Ureter (tissue), 1 donor: ENCODE data around the gene ZGPAT. TPM values are rescaled to one million over a fixed set of nuclear protein-coding genes. Genes with fewer than 3 reads are reported as not detected.

ENCODE experiments used
- DNase-seq: peaks from one replicate; pipeline ENCODE4 v3.0.0-alpha.2; 2020; ENCODE audit warnings: low spot score
- total RNA-seq: library from RNA; stranded (reverse); gene quantifications from one replicate; pipeline ENCODE4 v1.2.4, GENCODE V29; 2023
- donor health status: DM: yes; HTN: yes; CAD: no.

The ZGPAT gene
- total RNA-seq, 1 donor from 2014 or later, result 29.4 TPM

DNA sequence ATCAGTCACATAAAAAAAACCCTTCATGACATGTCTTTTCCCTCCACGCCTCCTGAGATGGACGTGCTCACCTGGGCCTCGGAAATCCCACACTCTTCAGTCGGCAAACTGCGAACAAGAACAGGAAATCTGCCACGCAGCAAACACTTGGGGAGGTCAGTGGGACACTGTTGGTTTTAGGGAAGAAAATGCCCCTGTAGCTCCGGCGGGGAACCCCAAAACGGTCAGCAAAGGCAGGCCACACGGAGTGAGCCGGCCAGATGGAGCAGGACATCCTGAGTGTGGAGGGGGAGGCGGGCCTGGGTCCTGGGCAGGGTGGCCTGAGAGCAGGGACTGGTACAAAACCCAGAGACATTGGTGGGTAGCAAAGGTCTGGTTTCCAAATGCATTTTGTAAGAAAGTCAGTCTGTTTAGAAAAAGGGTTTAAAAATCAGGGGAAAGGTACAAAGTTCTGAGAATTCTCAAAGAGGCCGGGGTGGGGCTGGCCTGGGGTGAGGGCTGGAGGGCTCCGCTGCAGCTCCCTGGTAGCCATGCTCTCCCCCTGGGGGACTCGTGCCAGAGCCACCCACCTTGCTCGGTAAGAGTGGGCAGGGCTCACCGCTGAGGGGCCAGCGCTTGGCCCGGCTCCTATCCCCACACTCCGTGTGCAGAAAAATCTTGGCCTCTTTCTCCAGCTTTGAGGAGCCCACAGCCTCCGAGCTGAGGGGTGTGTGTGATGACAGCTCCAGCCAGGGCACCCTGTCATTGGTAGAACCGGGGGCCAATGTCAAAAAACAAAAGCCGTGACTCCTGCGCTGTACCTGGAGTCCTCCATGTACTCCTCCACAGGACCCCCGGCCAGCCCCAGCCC lies 37.0 kb downstream of the ZGPAT start:
- no peak for DNase-seq

DNA sequence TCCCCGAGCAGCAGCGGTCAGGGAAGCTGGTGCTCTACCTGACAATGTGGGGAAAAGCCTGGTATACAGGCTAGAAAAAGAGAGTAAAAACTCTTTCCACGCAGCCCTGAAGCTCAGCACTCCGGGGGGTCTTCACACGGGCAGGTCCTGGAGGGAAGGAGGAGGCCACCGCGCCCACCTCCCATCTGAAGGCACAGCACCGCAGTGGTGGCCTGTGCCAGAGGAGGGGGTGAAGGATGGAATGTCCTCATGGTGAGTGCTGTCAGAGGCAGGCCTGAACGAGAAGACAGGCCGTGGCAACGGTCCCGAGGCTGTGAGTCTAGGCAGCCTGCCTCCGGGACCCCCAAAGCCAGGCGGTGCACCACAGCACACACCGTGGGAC lies 37.6 kb downstream of the ZGPAT start:
- no peak for DNase-seq

DNA sequence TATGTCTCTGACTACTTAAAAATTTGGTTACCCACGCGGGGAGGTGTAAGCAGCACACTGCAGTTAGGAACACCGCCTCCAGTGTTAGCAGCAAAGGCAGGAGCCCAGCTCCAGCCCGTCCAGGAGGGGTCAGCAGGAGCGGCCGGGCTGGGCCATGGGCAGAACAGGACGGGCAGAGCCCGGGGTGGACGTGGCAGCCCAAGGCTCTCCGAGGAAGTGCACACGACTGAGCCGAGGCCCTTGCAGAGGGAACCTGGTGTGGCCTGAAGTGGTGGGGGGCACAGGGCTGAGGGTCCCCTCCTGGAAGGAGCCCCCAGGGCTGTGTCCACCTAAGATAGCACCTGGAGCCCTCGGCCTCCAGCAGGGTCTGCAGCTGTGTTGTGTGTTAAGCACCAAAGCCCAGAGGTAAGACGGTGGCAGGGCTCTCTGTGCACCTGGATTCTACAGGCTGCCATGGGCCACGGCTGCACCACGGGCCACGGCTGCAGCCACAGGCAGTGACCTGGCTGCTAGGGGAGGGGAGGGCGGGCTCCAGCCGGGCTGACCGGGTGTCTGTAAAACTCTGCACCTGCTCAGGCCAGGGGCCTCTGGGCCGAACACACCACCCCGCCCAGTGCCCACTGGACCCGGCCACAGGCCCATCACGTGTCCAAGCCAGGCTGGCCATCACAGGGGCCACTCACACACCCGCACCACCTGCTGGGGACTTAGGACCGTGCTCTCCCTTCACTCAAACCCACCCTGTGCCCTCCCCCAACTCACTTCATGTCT lies 38.3 kb downstream of the ZGPAT start:
- no peak for DNase-seq

DNA sequence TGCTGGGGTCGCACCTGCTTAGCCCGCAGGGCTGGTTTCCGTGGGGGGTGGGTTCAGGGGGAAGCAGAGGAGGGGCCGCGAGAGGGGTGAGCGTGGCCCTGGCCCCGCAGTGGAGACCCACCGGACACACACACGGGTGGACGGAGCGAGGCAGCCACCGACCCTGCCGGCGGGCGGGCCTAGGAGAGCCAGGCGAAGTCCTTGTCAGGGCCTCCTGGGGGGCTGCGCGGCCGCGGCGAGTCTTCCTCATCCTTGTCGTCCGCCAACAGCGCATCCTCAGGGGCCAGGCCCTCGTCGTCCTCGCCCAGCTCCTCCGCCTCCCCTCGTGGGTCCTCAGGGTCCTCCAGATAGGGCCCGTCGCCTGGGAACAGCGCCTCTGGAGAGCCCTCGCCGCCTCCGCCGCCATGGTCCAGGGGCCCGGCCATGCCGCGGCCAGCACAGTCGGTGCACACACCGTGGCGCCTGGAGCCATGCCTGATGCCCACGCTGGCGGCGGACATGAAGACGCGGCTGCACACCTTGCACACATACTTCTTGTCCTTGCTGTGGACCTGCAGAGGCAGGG lies 39.0 kb downstream of the ZGPAT start:
- no peak for DNase-seq

DNA sequence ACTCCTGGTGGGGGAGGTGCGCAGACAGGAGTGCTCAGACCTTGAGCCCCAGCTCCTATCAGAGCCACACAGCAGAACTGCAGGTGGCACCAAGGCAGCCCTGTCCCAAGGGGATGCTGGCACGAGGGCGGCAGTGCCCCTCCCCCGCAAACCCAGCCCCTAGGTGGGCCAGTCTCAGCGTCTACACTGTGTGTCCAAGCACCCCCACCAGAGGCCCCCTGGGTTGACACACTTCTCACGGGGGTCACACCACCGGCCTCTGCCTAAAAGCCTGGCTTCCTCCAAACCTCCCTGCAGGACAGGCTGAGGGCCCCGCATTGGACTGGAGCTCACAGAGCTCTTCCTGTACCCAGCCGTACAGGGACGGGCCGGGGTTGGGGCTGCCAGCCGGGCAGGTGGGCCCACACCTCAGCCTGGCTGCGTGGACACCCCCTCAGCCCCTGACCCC lies 39.8 kb downstream of the ZGPAT start:
- no peak for DNase-seq

DNA sequence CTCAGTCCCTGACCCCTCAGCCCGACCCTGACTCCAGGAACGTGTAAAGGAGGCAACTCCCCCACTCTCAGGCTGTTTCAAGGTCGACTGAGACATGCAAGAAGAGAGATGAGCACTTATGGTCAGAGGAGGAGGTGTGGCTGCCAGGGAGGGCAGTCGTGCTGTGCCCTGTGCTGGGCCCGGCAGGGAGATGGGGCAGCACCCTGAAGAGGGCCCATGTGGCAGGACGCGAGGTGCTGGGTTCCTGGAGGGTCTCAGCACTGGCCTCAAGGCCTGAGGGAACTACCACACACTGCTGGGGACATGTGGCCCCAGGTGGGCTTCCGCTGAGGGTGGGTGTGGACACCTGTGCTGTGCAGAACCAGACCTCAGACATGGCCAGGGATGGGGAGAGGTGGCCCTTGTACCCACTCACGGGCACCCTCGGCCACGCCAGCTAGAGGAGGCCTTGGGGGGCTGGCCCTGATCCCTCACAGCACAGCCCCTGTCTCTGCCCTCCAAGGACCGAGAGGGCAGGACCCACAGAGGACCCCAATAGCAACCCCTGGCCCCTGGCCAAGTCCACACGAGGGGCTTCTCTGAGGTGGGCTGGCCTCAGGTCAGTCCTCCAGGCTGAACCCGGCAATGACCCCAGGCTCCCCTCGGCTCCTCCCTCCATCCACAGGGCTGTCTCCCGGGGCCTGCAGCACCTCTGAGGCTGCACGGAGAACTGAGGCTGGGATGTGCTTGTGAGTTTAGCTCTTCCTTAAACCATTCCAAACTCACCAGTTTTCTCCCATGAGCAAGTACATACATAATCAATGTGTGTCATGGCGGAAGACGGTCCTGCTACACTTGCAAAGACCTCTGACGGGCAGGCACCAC lies 40.5 kb downstream of the ZGPAT start:
- no peak for DNase-seq

DNA sequence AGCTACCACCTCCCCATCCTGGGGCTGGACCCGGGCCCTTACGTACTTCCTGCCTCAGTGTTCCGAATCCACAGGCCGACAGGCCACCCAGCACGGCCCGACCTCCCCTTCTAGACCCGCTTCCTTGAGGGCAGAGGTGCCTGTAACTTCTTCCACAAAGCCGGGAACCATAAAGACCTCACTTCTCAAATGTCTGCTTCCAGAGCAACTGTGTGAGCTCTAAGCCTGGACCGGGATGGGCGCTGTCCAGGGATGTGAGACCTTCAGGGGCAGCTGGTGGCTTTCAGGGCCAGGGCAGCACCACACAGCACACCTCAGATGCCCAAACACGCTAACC lies 41.1 kb downstream of the ZGPAT start:
- DNase-seq, result no peak

DNA sequence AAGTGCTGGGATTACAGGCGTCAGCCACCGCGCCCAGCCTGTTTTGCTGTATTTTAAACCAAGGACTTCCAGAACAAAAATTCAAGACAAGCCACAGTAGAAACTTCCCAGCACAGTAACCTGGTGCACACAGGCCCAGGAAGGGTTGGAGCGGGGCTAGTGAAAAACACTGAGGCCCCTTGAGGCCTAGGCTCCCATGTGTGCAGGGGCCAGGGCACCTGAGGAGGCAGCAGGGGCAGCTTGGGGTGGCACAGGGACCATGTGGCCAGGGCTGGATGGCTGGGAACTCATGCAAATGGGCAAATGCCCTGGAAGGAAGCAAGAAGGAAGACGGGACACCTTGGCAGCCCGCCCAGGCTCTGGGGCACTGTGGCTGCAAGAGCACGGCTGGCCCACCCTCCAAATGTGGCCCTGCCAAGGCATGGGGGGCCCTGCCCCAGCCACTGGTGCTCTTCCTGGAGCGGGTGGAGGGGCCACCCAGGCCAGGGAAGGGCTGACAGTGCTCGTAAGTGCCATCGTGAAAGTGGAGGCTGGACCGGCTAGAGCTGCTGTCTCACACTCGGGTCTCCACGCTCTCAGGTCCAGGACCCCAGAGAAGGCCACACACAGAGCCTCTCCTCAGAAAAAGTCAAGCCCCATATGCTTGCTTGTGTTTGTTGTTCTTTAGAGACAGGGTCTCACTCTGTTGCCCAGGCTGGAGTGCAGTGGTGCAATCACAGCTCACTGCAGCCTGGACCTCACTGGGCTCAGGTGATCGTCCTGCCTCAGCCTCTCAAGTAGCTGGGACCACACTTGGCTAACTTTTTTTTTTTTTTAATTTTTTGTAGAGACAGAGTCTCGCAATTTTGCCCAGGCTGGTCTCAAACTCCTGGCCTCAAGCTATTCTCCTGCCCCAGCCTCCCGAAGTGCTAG lies 42.0 kb downstream of the ZGPAT start:
- no peak for DNase-seq

DNA sequence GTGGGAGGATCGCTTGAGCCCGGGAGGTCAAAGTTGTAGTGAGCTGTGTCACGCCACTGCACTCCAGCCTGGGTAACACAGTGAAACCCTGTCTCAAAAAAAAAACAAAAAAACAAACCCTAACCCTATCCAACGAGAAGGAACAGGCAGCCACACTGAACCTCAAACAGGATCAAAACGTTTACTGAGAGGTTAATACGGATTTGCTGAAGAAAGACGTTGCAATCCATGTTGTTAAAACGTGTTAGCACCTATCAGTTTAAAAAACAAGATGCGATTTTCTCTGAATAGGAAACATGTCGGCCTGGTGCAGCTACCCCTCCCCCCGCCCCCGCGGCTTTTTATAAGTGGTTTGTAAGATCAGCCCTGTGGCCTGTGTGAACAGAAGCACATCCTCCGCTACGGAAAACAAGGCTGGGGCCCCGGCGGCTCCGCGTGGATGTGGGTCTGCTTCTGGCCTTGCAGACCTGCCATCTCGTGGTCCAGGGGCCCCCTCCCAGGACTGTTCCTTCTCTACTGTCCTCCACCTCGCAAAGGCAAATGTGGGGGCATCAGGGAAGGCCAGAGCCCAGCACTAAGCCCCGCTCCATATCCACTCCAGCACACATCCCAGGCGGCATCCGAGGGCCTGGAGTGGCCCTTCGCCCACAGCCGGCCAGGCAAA lies 43.1 kb downstream of the ZGPAT start:
- no peak for DNase-seq

DNA sequence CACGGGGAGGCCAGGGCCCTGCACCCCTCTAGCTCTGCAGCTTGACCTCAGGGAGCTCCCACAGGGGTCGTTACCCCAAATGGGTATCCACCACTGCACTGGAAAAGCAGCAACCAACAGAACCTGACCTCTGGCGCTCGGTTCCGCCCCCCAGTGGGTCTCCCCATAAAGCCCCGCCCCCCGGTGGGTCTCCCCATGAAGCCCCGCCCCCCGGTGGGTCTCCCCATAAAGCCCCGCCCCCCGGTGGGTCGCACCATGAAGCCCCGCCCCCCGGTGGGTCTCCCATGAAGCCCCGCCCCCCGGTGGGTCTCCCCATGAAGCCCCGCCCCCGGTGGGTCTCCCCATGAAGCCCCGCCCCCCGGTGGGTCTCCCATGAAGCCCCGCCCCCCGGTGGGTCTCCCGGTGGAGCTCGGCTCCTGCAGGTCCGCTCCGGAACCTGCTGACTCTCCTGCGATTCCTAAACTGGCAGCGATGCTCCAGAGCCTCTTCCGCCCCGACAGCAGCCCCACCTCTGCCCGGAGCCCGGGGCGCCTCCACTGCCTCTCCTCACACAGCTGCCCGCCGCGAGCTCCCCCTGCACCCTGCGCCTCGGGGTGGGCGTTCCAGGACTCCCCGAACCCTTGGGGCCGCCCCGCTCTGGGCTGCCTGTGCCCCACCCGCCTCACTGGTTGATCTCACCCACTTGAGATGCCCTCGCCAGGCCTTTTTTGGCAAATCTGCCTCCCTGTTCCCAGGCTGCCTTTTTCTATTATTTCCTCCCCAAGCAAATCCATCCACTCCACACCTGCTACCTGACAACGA lies 43.8 kb downstream of the ZGPAT start:
- DNase-seq, result no peak

DNA sequence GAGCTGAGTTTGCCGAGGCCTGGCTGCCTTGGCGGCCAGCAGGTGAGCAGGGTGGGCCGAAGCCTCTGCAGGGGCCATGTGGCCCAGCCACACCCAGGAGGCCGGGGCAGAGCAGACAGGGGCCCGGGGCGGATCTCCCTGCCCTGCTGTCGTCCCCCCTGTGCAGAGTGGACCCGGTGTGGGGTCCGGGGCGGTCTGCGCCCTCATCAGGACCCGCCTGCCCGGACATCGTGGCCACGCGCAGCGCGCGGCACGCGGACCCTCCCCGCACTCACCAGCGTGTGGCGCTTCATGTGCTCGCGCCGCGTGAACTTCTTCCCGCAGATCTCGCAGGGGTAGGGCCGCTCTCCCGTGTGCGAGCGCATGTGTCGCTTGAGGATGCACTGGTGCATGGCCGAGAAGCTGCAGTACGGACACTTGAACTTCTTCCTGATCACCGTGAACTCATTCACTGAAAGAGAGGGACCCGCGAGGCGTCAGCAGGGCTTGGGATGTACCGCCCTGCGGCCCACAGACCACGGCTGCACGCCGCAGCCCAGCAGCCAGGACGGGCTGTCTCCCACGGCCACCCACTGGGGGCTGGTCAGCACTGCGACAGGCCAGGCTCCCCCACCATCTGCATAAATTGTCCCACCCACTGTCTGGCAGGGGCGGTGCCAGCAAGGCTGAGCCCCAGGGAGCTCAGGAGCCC lies 44.7 kb downstream of the ZGPAT start:
- DNase-seq, result no peak

DNA sequence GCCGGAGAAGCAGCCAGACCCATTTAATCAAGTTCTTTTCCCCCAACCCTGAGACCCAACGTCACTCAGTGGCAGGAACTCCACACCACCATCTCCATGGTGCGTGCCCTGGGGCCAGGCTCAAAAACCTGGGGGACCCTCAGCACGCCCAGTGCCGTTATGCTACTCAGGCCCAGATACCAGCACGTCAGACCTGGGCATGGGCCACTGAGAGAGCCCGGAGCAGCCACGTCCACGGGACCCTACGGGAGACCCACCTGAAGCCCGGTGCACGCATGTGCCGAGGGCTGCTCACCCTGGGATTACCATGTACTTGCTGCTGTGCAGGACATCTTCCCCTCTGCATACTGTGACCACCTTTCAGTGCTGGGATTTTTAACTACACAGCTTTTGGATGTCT lies 45.5 kb downstream of the ZGPAT start:
- DNase-seq, result no peak

DNA sequence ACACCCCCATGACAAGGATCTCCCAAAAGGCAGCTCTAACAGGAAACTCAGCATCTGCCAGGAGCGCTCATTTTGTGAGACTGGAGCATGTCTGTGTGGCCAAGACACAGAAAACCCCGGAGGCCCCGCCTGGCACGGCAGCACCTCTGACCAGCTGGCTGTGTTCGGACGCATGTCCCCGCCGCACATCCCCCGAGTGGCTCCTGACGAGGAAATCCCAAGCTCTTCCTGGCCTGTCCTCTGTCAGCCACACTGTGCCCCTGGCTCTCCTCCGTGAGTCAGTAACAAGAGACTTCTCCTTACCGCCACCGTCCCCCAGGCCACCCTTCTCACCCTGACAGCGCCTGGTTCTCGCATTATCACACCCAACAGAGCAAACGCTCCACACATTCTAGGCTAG lies 46.2 kb downstream of the ZGPAT start:
- DNase-seq, result no peak

DNA sequence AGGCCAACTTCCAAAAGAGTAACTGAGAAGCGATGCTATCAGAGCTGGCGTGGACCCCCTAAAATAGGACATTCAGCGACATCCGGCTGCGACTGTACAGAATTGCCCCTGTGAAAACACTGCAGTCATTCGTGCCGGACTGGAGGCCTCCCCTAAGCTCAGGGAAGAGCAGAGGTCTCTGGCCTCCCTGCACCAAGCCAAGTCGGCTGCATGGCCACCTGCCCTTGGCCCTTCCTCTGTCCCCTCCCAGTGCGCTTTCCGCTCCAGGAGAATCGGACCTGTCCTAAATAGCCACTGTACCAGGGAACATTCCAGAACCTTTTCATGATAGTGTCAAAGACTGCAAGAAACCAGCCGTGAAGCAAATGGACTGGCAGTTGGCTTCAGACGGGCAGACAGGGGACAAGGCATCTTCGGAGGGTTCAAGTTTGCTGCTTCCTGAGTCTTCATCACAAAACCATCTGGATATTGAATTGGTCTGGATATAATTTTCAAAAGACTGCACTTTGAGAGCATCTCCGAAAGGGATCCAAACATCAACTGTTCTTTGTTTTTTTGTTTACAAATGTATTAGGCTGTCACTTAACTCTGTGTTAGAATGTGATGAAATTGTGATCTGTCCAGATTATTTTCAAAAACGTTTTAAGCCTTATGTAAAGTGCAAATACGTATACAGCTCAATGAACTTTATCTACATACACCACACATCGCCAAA lies 48.3 kb downstream of the ZGPAT start:
- DNase-seq, result no peak

DNA sequence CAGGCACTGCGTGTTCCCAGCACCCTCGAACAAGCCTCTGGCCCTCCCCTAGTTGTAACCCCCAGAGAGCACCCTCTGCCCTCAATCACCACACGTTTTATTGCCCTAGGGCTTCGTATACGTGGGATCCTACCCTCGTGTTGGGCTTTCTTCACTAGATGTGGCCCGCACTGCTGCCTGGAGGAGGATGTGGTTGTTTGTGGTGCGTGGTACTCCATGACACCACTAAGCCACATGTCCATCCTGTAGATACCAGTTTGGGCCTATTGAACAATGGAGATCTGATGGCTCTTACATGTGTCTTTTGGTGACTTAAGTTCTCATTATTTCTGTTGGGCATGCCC lies 48.8 kb downstream of the ZGPAT start:
- no peak for DNase-seq

DNA sequence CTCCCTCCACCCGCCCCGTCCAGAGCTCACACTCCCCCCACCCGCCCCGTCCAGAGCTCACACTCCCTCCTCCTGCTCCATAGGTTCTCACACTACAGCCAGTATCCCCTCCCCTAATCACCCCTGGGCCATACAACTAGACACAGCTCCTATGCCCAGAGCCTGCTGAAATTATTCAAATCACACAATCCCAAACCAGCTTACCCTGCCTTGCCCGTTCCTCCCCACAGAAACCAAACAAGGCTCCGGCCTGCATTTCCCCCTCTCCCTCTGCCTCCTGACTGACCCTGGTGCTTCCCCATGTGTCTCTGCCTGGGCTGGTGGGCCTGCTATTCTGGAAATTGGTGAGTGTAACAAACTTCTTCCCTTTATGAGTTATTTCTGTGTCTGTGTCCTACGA lies 50.3 kb downstream of the ZGPAT start:
- DNase-seq, result no peak

DNA sequence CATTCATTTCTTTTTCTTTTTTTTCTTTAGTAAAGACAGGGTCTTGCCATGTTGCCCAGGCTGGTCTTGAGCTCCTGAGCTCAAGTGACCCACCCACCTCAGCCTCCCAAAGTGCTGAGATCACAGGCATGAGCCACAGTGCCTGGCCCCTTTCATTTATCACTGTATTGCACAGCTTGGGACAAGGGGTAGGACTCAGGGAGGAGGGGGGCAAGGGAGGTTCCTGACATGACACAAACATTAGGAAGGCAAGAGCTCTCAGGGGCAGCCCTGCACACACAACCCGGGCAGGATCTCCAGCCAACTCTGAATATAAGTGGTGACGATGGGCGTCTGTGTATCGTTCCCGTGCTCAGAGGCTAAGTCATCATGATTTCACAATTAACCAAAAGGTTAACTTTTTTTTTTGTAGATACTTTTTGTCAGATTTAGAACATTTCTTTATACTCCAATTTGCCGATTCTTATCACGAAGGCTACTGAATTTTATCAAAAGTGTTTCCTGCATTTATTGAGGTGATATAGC lies 51.6 kb downstream of the ZGPAT start:
- DNase-seq, result no peak
